Measurements from ENCODE around the gene SLC22A31.

GRCh38 chr16:89155851-89156739 lies 44.2 kb downstream of the SLC22A31 start:
- TF ChIP-seq CTCF (conservative IDR thresholded peaks at IDR 0.05; ENCODE audit: low read depth, low read length) (no peak), EZH2 (IDR thresholded peaks at IDR 0.05; ENCODE audit: low read length, unreplicated experiment) (no peak), EZH2phosphoT487 (IDR thresholded peaks at IDR 0.05; ENCODE audit: borderline replicate concordance, low read length) (no peak)
